Testis (tissue), 2 donors: Measurements from ENCODE around the gene THAP10.
"Not testable (repeated sequence)": the region's sequence is repeated elsewhere in the genome, so short reads cannot be mapped to it uniquely, and the experiment has no call there.

Experiments
- CTCF ChIP-seq, 3 experiments: fragments of 450-650 bp in 2 of 3; fragments of 200-600 bp in 1 of 3; sonication (generic) in 1 of 3; IDR thresholded peaks; one replicate each; pipeline ENCODE4 v1.5.1; 2016 to 2019; ENCODE audit warnings: antibody characterized with exemption in 3 of 3, mild to moderate bottlenecking in 2 of 3, moderate library complexity in 1 of 3
- POLR2A ChIP-seq: fragments of 450-650 bp; IDR thresholded peaks from one replicate; pipeline ENCODE4 v1.6.1; 2017; ENCODE audit warnings: antibody characterized with exemption, mild to moderate bottlenecking, moderate library complexity

GRCh38 chr15:70858614-70859321, 33.5 kb downstream of the THAP10 start:
- TF ChIP-seq CTCF (IDR thresholded peaks at IDR 0.05); POLR2A: not testable (repeated sequence)
